Astrocyte of the cerebellum (primary cell): ENCODE measurements around the gene CLASP1.
A peak's percentile ranks its signal among the peaks of the same experiment; 100 is the strongest.
"Not testable (repeated sequence)": the region's sequence is repeated elsewhere in the genome, so short reads cannot be mapped to it uniquely, and the experiment has no call there.

ENCODE experiments used
- DNase-seq: peaks from one replicate; pipeline ENCODE4 v3.0.0-alpha.2; 2011; ENCODE audit warnings: low read depth
- H3K4me3 ChIP-seq: 2 replicates; pipeline ENCODE4 v1.5.1; 2011; ENCODE audit warnings: mild to moderate bottlenecking, low read depth, low read length, moderate library complexity
- in situ Hi-C: cut with HindIII; loops from 2 replicates; pipeline ENCODE4 v1.10.0; 2017; ENCODE audit warnings: low sequenced_read_pairs
- TF ChIP-seq, protein P1 (sequence below): IDR thresholded peaks from 2 replicates; pipeline ENCODE4 v1.5.1; 2012; ENCODE audit warnings: low read length, low read depth, moderate library complexity, mild to moderate bottlenecking; ENCODE audit errors: missing control alignments

Gene CLASP1

DNA sequence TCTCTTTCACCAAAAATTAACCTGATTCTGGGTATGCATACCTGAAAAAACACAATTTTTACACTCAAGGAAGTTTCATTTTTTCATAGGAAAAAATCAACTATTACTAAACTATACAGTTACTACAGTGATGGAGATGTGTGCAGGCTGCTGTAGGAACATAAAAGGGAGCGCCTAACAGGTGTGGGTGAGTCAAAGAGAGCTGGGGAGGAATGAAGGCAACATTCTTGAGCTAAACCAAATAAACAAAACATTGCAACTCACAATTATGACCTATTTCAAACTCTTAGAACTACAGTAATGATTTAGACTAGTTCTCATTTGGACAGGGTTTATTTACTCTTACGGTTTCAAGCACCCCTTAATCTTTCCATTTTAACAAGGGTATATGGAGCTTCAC, 13.4 kb upstream of the CLASP1 start:
- H3K4me3 ChIP-seq: no peak overlapping the region
- in situ Hi-C loops: no loop called here
- no peak for DNase-seq
- TF ChIP-seq, protein P1, sequence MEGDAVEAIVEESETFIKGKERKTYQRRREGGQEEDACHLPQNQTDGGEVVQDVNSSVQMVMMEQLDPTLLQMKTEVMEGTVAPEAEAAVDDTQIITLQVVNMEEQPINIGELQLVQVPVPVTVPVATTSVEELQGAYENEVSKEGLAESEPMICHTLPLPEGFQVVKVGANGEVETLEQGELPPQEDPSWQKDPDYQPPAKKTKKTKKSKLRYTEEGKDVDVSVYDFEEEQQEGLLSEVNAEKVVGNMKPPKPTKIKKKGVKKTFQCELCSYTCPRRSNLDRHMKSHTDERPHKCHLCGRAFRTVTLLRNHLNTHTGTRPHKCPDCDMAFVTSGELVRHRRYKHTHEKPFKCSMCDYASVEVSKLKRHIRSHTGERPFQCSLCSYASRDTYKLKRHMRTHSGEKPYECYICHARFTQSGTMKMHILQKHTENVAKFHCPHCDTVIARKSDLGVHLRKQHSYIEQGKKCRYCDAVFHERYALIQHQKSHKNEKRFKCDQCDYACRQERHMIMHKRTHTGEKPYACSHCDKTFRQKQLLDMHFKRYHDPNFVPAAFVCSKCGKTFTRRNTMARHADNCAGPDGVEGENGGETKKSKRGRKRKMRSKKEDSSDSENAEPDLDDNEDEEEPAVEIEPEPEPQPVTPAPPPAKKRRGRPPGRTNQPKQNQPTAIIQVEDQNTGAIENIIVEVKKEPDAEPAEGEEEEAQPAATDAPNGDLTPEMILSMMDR: no peak

DNA sequence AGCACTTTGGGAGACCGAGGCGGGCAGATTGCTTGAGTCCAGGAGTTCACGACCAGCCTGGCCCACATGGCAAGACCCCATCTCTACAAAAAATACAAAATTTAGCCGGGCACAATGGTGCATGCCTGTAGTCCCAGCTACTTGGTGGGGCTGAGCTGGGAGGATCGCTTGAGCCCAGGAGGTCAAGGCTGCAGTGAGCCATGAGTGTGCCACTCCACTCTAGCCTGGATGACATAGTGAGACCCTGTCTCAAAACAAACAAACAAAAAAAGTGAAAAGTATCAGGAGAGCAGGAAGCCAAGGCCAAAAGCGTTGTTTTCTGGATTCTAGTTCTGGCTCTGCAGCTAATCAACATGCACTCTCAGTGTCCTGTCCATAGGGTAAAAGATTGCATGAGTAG, 10.7 kb upstream of the CLASP1 start:
- no peak for DNase-seq
- TF ChIP-seq, protein P1: no peak
- in situ Hi-C loops: no loop called here
- H3K4me3 ChIP-seq: no peak overlapping the region

DNA sequence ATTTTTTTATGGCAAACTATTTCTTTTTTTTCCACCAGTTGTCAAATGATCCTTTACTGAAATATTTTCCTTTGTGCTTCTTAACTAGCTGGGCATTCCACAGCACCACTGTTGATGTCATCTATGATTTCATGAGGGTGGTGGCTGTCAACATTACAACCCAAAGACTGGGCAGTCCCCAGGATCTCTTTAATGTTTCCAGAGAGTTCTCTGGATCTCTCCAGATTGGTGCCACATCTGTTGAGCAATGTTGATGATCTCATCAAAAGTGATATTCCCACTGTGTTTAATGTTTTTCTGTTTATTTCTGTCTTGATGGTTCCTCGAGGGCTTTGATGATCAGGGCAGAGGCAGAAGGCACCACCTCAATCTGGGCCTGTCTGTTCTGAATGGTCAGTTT, 9.1 kb upstream of the CLASP1 start:
- H3K4me3 ChIP-seq, in situ Hi-C loops, DNase-seq: not testable (repeated sequence)

DNA sequence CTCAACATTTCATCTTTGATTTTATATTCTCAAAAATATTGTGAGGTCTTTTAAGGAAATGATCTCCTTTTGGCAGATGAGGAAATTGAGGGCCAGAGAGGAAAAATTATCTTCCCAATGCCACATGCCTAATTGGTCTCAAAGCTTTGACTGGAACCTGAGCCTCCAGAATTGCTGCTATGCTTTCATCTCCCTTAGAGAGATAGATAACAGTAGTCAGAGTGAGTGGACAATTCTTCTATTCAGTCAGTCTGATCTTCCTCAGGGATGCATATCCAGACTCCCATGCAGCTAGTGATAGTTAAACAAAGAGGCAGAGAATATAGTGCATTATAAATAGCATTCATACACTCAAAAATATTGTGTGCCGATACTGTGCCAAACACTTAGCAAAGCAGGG, 3.8 kb upstream of the CLASP1 start:
- TF ChIP-seq, protein P1: no peak
- H3K4me3 ChIP-seq: no peak overlapping the region
- DNase-seq: no peak
- in situ Hi-C loops: no loop called here

DNA sequence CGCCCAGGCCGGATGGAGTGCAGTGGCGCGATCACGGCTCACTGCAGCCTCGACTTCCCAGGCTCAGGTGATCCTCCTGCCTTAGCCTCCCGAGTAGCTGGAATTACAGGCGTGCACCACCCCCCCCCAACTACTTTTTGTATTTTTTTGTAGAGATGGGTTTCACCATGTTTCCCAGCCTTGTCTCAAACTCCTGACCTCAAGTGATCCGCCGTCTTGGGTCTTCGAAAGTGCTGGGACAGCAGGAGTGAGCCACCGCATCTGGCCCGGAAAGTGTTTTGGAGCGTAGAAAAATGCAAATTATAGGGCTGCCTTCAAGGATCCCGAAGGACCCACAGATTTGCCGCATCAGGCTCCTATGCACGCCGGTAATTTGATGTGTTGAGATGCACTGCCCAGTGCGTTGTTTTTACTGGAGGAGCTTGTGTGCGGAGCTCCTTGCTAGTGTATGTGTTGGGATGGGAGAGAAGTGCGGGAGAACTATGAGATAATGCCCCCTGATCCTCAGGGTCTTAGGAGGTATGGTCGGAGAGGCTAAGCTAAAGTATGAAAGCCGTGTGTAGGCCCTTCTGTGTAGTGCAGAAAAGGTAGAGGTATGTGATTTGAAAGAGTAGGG, 1.2 kb upstream of the CLASP1 start:
- peak overlapping the region; percentile 85 for H3K4me3 ChIP-seq
- no peak for DNase-seq
- in situ Hi-C loops: no loop called here
- TF ChIP-seq, protein P1: no peak

DNA sequence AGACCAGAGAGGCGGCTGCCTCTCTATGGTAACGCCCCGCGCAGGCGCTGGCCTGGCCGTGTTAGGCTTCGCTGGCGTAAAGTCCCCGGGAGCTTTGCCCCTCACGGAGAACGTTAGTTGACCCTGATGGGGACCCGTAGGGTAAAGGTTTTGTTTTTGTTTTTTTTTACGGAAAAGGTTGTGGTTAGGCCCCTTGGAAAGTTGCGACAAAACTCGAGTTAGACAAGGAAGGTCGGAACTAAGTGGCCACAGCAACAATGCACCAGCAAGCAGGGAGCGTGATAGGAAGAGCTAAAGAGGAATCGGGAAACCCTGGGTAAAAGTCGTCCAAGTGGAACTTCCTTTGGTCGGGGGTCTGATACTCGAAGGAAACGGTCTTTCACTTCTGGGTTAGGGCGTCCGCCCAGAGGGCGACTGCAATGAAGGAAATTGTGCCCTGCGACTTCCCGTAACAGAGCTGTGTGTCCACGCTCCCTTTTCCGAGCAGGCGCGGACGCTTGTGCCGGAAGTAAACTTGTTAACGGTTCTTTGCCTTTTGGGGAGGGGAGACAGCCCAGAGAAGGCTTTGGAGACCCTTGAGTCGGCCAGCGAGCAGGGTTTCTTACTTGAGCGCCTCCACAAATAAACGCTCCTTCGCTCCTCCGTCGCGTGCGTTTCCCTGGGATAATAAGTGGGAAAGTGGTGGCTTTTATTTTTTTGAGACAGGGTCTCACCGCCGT, 493 bp upstream of the CLASP1 start:
- TF ChIP-seq, protein P1: no peak
- peak overlapping the region; percentile 85 for H3K4me3 ChIP-seq
- in situ Hi-C loops: no loop called here
- peak; percentile 92 for DNase-seq
